Measurements from ENCODE around the gene SERPIND1. TPM values are rescaled to one million over a fixed set of nuclear protein-coding genes. Genes with fewer than 3 reads are reported as not detected.

Gene SERPIND1
- total and polyA plus RNA-seq, 2 donors (not counting 1 experiment from before 2014, with no cell fraction given), result not detected

GRCh38 chr22:20834206-20834605 lies 60.3 kb downstream of the SERPIND1 start:
- Histone ChIP-seq H3K36me3 (replicated peaks in 1 of 2; ENCODE audit: control extremely low read depth in 1 of 2, control insufficient read depth in 1 of 2, extremely low read depth in 1 of 2, insufficient read depth in 2 of 2, low read length in 1 of 2) (peaks cover 11 to 41% of the 10 kb centered on the region in 2 experiments), H3K9ac (ENCODE audit: low read length) (no peak overlapping the region), H3K4me3 (ENCODE audit: control extremely low read depth in 1 of 5, extremely low read depth in 1 of 5, insufficient read depth in 1 of 5, low read depth in 2 of 5, low read length in 4 of 5) (no peak overlapping the region), H3K4me2 (replicated peaks; ENCODE audit: low read depth, low read length, poor library complexity, severe bottlenecking) (no peak overlapping the region), H3K27me3 (replicated peaks in 1 of 4; ENCODE audit: control extremely low read depth in 1 of 4, control insufficient read depth in 3 of 4, insufficient read depth in 4 of 4, low read length in 3 of 4) (no peaks in the 10 kb centered on the region), H3K9me3 (ENCODE audit: control extremely low read depth in 1 of 3, control insufficient read depth in 2 of 3, insufficient read depth in 1 of 3, low read length in 2 of 3) (no peaks in the 10 kb centered on the region), H3K27ac (ENCODE audit: low read length in 2 of 2) (no peak overlapping the region), H4K20me1 (ENCODE audit: control insufficient read depth, insufficient read depth, low read length, poor library complexity, severe bottlenecking) (peaks cover 26% of the 10 kb centered on the region), H2AFZ (ENCODE audit: insufficient read depth, low read depth, low read length, poor library complexity, severe bottlenecking) (no peak overlapping the region), H3K4me1 (ENCODE audit: control insufficient read depth in 2 of 2, insufficient read depth in 2 of 2, low read length in 2 of 2) (peaks cover 6 to 7% of the 10 kb centered on the region in 2 donors), H3K79me2 (ENCODE audit: control insufficient read depth, insufficient read depth, low read length) (peaks cover 46% of the 10 kb centered on the region)
- H3K4me3 Mint-ChIP-seq, result no peak overlapping the region
- peaks cover 19% of the 10 kb centered on the region for H3K4me1 Mint-ChIP-seq
- DNase-seq (no peak), ATAC-seq (ENCODE audit: low read depth) (no peak)
- H3K27me3 Mint-ChIP-seq, result no peaks in the 10 kb centered on the region
- intact Hi-C loops (cut with micrococcal nuclease), result no loop called here
- ChIA-PET POLR2A (no interaction called here), CTCF (no interaction called here)
- H3K9me3 Mint-ChIP-seq (ENCODE audit: insufficient read depth), result no peaks in the 10 kb centered on the region
- TF ChIP-seq EZH2 (IDR thresholded peaks at IDR 0.05; ENCODE audit: borderline replicate concordance, insufficient read depth, low read depth, low read length, poor library complexity, severe bottlenecking) (no peak), CTCF (IDR thresholded peaks at IDR 0.05) (no peak)
- no CpG with 5 or more reads among the region's 3 CpGs for WGBS (ENCODE audit: insufficient coverage)
- H3K27ac Mint-ChIP-seq, result no peak overlapping the region

GRCh38 chr22:20834725-20835124 lies 60.8 kb downstream of the SERPIND1 start:
- no peaks in the 10 kb centered on the region for H3K27me3 ChIP-seq (replicated peaks in 1 of 4; ENCODE audit: control extremely low read depth in 1 of 4, control insufficient read depth in 3 of 4, insufficient read depth in 4 of 4, low read length in 3 of 4)
- H3K36me3 ChIP-seq (replicated peaks in 1 of 2; ENCODE audit: control extremely low read depth in 1 of 2, control insufficient read depth in 1 of 2, extremely low read depth in 1 of 2, insufficient read depth in 2 of 2, low read length in 1 of 2), result peaks cover 11 to 36% of the 10 kb centered on the region in 2 experiments
- ChIA-PET POLR2A (interaction anchor here (0.5 kb wide), 1 partner anchor 391 kb away, joined by 9 read pairs; no protein-coding TSS in a partner anchor), CTCF (interaction anchor here (0.5 kb wide), 1 partner anchor 57 kb away, joined by 3 read pairs; no protein-coding TSS in a partner anchor)
- H2AFZ ChIP-seq (ENCODE audit: insufficient read depth, low read depth, low read length, poor library complexity, severe bottlenecking), result no peak overlapping the region
- H3K4me3 ChIP-seq (ENCODE audit: control extremely low read depth in 1 of 5, extremely low read depth in 1 of 5, insufficient read depth in 1 of 5, low read depth in 2 of 5, low read length in 4 of 5), result no peak overlapping the region
- intact Hi-C loops (cut with micrococcal nuclease), result no loop called here
- H3K9ac ChIP-seq (ENCODE audit: low read length), result no peak overlapping the region
- H3K9me3 Mint-ChIP-seq (ENCODE audit: insufficient read depth), result no peaks in the 10 kb centered on the region
- no peak overlapping the region for H3K4me2 ChIP-seq (replicated peaks; ENCODE audit: low read depth, low read length, poor library complexity, severe bottlenecking)
- H3K79me2 ChIP-seq (ENCODE audit: control insufficient read depth, insufficient read depth, low read length), result peaks cover 51% of the 10 kb centered on the region
- no peaks in the 10 kb centered on the region for H3K27me3 Mint-ChIP-seq
- no peaks in the 10 kb centered on the region for H3K9me3 ChIP-seq (ENCODE audit: control extremely low read depth in 1 of 3, control insufficient read depth in 2 of 3, insufficient read depth in 1 of 3, low read length in 2 of 3)
- TF ChIP-seq EZH2 (IDR thresholded peaks at IDR 0.05; ENCODE audit: borderline replicate concordance, insufficient read depth, low read depth, low read length, poor library complexity, severe bottlenecking), result no peak
- no peak for TF ChIP-seq CTCF (IDR thresholded peaks at IDR 0.05)
- WGBS (ENCODE audit: insufficient coverage), result 95% methylated on average over 2 of the region's 3 CpGs
- H3K27ac Mint-ChIP-seq, result no peak overlapping the region
- peaks cover 6 to 7% of the 10 kb centered on the region in 2 donors for H3K4me1 ChIP-seq (ENCODE audit: control insufficient read depth in 2 of 2, insufficient read depth in 2 of 2, low read length in 2 of 2)
- H4K20me1 ChIP-seq (ENCODE audit: control insufficient read depth, insufficient read depth, low read length, poor library complexity, severe bottlenecking), result peaks cover 31% of the 10 kb centered on the region
- H3K4me1 Mint-ChIP-seq, result peaks cover 20% of the 10 kb centered on the region
- ATAC-seq (ENCODE audit: low read depth) (no peak), DNase-seq (no peak)
- no peak overlapping the region for H3K4me3 Mint-ChIP-seq
- H3K27ac ChIP-seq (ENCODE audit: low read length in 2 of 2), result no peak overlapping the region

Other genes starting within 250 kb of the SERPIND1 start
- gene PI4KA, start 84.7 kb downstream of the SERPIND1 start, total RNA-seq, result 149 and 156 TPM in 2 replicates
- gene PI4KA, start 84.7 kb downstream of the SERPIND1 start, polyA plus RNA-seq, result 64.9 and 85.9 TPM in 2 replicates
- 17.4 and 18.8 TPM in 2 replicates for gene SNAP29, start 84.9 kb downstream of the SERPIND1 start, total RNA-seq
- gene SNAP29, start 84.9 kb downstream of the SERPIND1 start, polyA plus RNA-seq, result 7.8 and 13.4 TPM in 2 replicates
- gene CRKL, start 143.3 kb downstream of the SERPIND1 start, total RNA-seq, result 75.3 and 76.7 TPM in 2 replicates
- 13.5 and 17.1 TPM in 2 replicates for gene CRKL, start 143.3 kb downstream of the SERPIND1 start, polyA plus RNA-seq
- 3.0 and 4.5 TPM in 2 replicates for gene AIFM3, start 193.1 kb downstream of the SERPIND1 start, total RNA-seq
- 6.0 and 7.5 TPM in 2 replicates for gene AIFM3, start 193.1 kb downstream of the SERPIND1 start, polyA plus RNA-seq
- 94.8 and 104 TPM in 2 replicates for gene LZTR1, start 208.2 kb downstream of the SERPIND1 start, total RNA-seq
- gene LZTR1, start 208.2 kb downstream of the SERPIND1 start, polyA plus RNA-seq, result 75.7 and 78.2 TPM in 2 replicates
- gene THAP7, start 228.0 kb downstream of the SERPIND1 start, total RNA-seq, result 37.7 and 43.1 TPM in 2 replicates
- gene THAP7, start 228.0 kb downstream of the SERPIND1 start, polyA plus RNA-seq, result 65.9 and 70.1 TPM in 2 replicates
- gene P2RX6, start 241.1 kb downstream of the SERPIND1 start, total RNA-seq, result 0.49 and 0.83 TPM in 2 replicates
- gene P2RX6, start 241.1 kb downstream of the SERPIND1 start, polyA plus RNA-seq, result 0.35 and 0.79 TPM in 2 replicates